ENCODE data around the gene YWHAH. TPM values are rescaled to one million over a fixed set of nuclear protein-coding genes. Genes with fewer than 3 reads are reported as not detected.
A peak's percentile ranks its signal among the peaks of the same experiment; 100 is the strongest.

Gene YWHAH
- total RNA-seq, 2 donors from 2014 or later = 207 to 269 TPM

- Histone ChIP-seq H3K4me3 (no peak overlapping the region), H3K4me1 (no peaks in the 10 kb centered on the region), H3K36me3 (no peaks in the 10 kb centered on the region), H3K9ac (ENCODE audit: low read depth in 2 of 2, low read length in 2 of 2) (no peak overlapping the region), H3K9me3 (no peaks in the 10 kb centered on the region), H3K27ac (no peak overlapping the region), H3K27me3 (no peaks in the 10 kb centered on the region)
- intact Hi-C loops (cut with DNase I) = no loop called here
- TF ChIP-seq CTCF (IDR thresholded peaks at IDR 0.05) = no peak
- DNase-seq = peak; percentile 29
Measured at GRCh38 chr22:31923136-31923535, 21.2 kb upstream of the YWHAH start.

GRCh38 chr22:31923747-31924146, 20.6 kb upstream of the YWHAH start:
- DNase-seq = no peak
- Histone ChIP-seq H3K27me3 (no peaks in the 10 kb centered on the region), H3K27ac (no peak overlapping the region), H3K36me3 (no peaks in the 10 kb centered on the region), H3K4me1 (no peaks in the 10 kb centered on the region), H3K9ac (ENCODE audit: low read depth in 2 of 2, low read length in 2 of 2) (no peak overlapping the region), H3K9me3 (no peaks in the 10 kb centered on the region), H3K4me3 (no peak overlapping the region)
- no peak for TF ChIP-seq CTCF (IDR thresholded peaks at IDR 0.05)
- intact Hi-C loops (cut with DNase I) = no loop called here

- Histone ChIP-seq H3K27ac (no peak overlapping the region), H3K36me3 (no peaks in the 10 kb centered on the region), H3K4me3 (no peak overlapping the region), H3K4me1 (no peaks in the 10 kb centered on the region), H3K9ac (ENCODE audit: low read depth in 2 of 2, low read length in 2 of 2) (no peak overlapping the region), H3K9me3 (no peaks in the 10 kb centered on the region), H3K27me3 (no peaks in the 10 kb centered on the region)
- intact Hi-C loops (cut with DNase I) = no loop called here
- TF ChIP-seq CTCF (IDR thresholded peaks at IDR 0.05) = no peak
- no peak for DNase-seq
Measured at GRCh38 chr22:31925056-31925455, 19.3 kb upstream of the YWHAH start.

GRCh38 chr22:31926024-31926423, 18.3 kb upstream of the YWHAH start:
- no peak for TF ChIP-seq CTCF (IDR thresholded peaks at IDR 0.05)
- no peak overlapping the region for H3K9ac ChIP-seq (ENCODE audit: low read depth in 2 of 2, low read length in 2 of 2)
- H3K9me3 ChIP-seq = no peaks in the 10 kb centered on the region
- no peaks in the 10 kb centered on the region for H3K4me1 ChIP-seq
- no peak overlapping the region for H3K27ac ChIP-seq
- no peaks in the 10 kb centered on the region for H3K36me3 ChIP-seq
- intact Hi-C loops (cut with DNase I) = no loop called here
- no peak overlapping the region for H3K4me3 ChIP-seq
- no peaks in the 10 kb centered on the region for H3K27me3 ChIP-seq
- no peak for DNase-seq

- H3K9me3 ChIP-seq = no peaks in the 10 kb centered on the region
- H3K4me1 ChIP-seq = no peaks in the 10 kb centered on the region
- no peak for TF ChIP-seq CTCF (IDR thresholded peaks at IDR 0.05)
- H3K27me3 ChIP-seq = no peaks in the 10 kb centered on the region
- no peak for DNase-seq
- H3K9ac ChIP-seq (ENCODE audit: low read depth in 2 of 2, low read length in 2 of 2) = no peak overlapping the region
- no peak overlapping the region for H3K4me3 ChIP-seq
- H3K27ac ChIP-seq = no peak overlapping the region
- H3K36me3 ChIP-seq = no peaks in the 10 kb centered on the region
- intact Hi-C loops (cut with DNase I) = no loop called here
Measured at GRCh38 chr22:31926969-31927368, 17.4 kb upstream of the YWHAH start.

- DNase-seq = no peak
- H3K36me3 ChIP-seq = no peaks in the 10 kb centered on the region
- H3K9me3 ChIP-seq = no peaks in the 10 kb centered on the region
- intact Hi-C loops (cut with DNase I) = no loop called here
- no peak overlapping the region for H3K9ac ChIP-seq (ENCODE audit: low read depth in 2 of 2, low read length in 2 of 2)
- H3K4me1 ChIP-seq = no peaks in the 10 kb centered on the region
- TF ChIP-seq CTCF (IDR thresholded peaks at IDR 0.05) = no peak
- H3K27ac ChIP-seq = no peak overlapping the region
- H3K27me3 ChIP-seq = no peaks in the 10 kb centered on the region
- no peak overlapping the region for H3K4me3 ChIP-seq
Measured at GRCh38 chr22:31927562-31927961, 16.8 kb upstream of the YWHAH start.

Measured in colonic mucosa (tissue), 4 donors.